Nephron (organoid): Measurements from ENCODE around the gene ZNF79.

Experiments used
- H3K27ac Mint-ChIP-seq, 3 experiments: 2 replicates each; pipeline ENCODE4 v1.8.0; 2020; ENCODE audit warnings: mixed read lengths in 3 of 3, mild to moderate bottlenecking in 2 of 3, moderate library complexity in 1 of 3
- H3K27me3 Mint-ChIP-seq: 2 replicates; pipeline ENCODE4 v1.8.0; 2021; ENCODE audit warnings: low read depth, mild to moderate bottlenecking, moderate library complexity, mixed read lengths
- H3K36me3 Mint-ChIP-seq: 2 replicates; pipeline ENCODE4 v1.8.0; 2020; ENCODE audit warnings: low read depth, mixed read lengths
- H3K4me1 Mint-ChIP-seq: 2 replicates; pipeline ENCODE4 v1.8.0; 2020; ENCODE audit warnings: mixed read lengths
- H3K4me3 Mint-ChIP-seq, 3 experiments: 2 replicates each; pipeline ENCODE4 v1.8.0; 2020; ENCODE audit warnings: mild to moderate bottlenecking in 3 of 3, mixed read lengths in 3 of 3, moderate library complexity in 2 of 3
- H3K9me3 Mint-ChIP-seq: 2 replicates; pipeline ENCODE4 v1.8.0; 2020; ENCODE audit warnings: mixed read lengths
- CTCF ChIP-seq, 3 experiments: fragments of 200-600 bp; sonication (generic); IDR thresholded peaks; one replicate each; pipeline ENCODE4 v1.5.0; 2021; ENCODE audit warnings: antibody characterized with exemption in 3 of 3; ENCODE audit not compliant: unreplicated experiment in 3 of 3

Gene ZNF79

GRCh38 chr9:127417131-127418036, 6.8 kb upstream of the ZNF79 start:
- no peaks in the 10 kb centered on the region for H3K36me3 Mint-ChIP-seq
- H3K4me3 Mint-ChIP-seq: no peak overlapping the region
- H3K4me1 Mint-ChIP-seq: peaks cover 6% of the 10 kb centered on the region
- no peak overlapping the region for H3K27ac Mint-ChIP-seq
- no peak for TF ChIP-seq CTCF (IDR thresholded peaks at IDR 0.05; ENCODE audit: unreplicated experiment in 3 of 3)
- no peaks in the 10 kb centered on the region for H3K27me3 Mint-ChIP-seq
- no peaks in the 10 kb centered on the region for H3K9me3 Mint-ChIP-seq

- Mint-ChIP-seq H3K36me3 (no peaks in the 10 kb centered on the region), H3K4me3 (no peak overlapping the region), H3K9me3 (no peaks in the 10 kb centered on the region), H3K4me1 (peaks cover 13% of the 10 kb centered on the region), H3K27ac (no peak overlapping the region), H3K27me3 (no peaks in the 10 kb centered on the region)
- TF ChIP-seq CTCF (IDR thresholded peaks at IDR 0.05; ENCODE audit: unreplicated experiment in 3 of 3): no peak
Observed at GRCh38 chr9:127418037-127418471, 6.1 kb upstream of the ZNF79 start.

- Mint-ChIP-seq H3K36me3 (no peaks in the 10 kb centered on the region), H3K27me3 (no peaks in the 10 kb centered on the region), H3K4me1 (peaks cover 26% of the 10 kb centered on the region), H3K27ac (no peak overlapping the region), H3K4me3 (no peak overlapping the region), H3K9me3 (no peaks in the 10 kb centered on the region)
- no peak for TF ChIP-seq CTCF (IDR thresholded peaks at IDR 0.05; ENCODE audit: unreplicated experiment in 3 of 3)
Observed at GRCh38 chr9:127419348-127419747, 4.8 kb upstream of the ZNF79 start.

GRCh38 chr9:127421057-127421456, 3.1 kb upstream of the ZNF79 start:
- H3K27ac Mint-ChIP-seq: no peak overlapping the region
- TF ChIP-seq CTCF (IDR thresholded peaks at IDR 0.05; ENCODE audit: unreplicated experiment in 3 of 3): no peak
- H3K36me3 Mint-ChIP-seq: no peaks in the 10 kb centered on the region
- peaks cover 38% of the 10 kb centered on the region for H3K4me1 Mint-ChIP-seq
- H3K27me3 Mint-ChIP-seq: no peaks in the 10 kb centered on the region
- no peaks in the 10 kb centered on the region for H3K9me3 Mint-ChIP-seq
- no peak overlapping the region for H3K4me3 Mint-ChIP-seq

GRCh38 chr9:127422133-127422782, 1.9 kb upstream of the ZNF79 start:
- H3K27ac Mint-ChIP-seq: peak overlapping the region; percentile 100
- peak overlapping the region; percentile 98 to 99 (median 99) for H3K4me3 Mint-ChIP-seq
- peaks cover 7% of the 10 kb centered on the region for H3K36me3 Mint-ChIP-seq
- H3K9me3 Mint-ChIP-seq: no peaks in the 10 kb centered on the region
- H3K27me3 Mint-ChIP-seq: no peaks in the 10 kb centered on the region
- H3K4me1 Mint-ChIP-seq: peaks cover 43% of the 10 kb centered on the region
- no peak for TF ChIP-seq CTCF (IDR thresholded peaks at IDR 0.05; ENCODE audit: unreplicated experiment in 3 of 3)
